ENCODE measurements around the gene STAG1. TPM values are rescaled to one million over a fixed set of nuclear protein-coding genes. Genes with fewer than 3 reads are reported as not detected.

Gene STAG1
- total RNA-seq, 1 donor from 2014 or later = 24.1 TPM

DNA sequence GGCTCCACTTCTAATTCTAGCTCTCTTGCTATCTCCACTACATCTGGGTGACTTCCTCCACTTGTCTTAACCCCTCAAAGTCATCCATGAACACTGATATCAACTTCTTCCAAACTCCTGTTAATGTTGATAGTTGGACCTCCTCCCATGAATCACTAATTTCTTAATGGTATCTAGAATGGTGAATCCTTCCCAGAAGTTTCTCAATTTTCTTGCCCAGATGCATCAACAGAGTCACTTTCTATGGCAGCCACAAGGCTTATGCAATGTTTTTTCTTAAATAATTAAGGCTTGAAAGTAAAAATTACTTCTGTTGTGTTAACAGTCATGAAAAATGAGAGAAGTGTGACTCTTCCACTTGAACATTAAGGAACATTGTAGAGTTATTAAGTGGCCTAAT is 337.7 kb downstream of the STAG1 start:
- Histone ChIP-seq H3K9ac (ENCODE audit: low read length) (no peak overlapping the region), H4K20me1 (ENCODE audit: insufficient read depth, low read length) (no peaks in the 10 kb centered on the region), H3K27me3 (ENCODE audit: insufficient read depth, low read length) (no peaks in the 10 kb centered on the region), H3K4me1 (ENCODE audit: insufficient read depth, low read length) (no peaks in the 10 kb centered on the region), H3K4me2 (ENCODE audit: low read length) (no peak overlapping the region), H3K36me3 (ENCODE audit: insufficient read depth, low read length) (peaks cover 4% of the 10 kb centered on the region), H3K79me2 (ENCODE audit: insufficient read depth, low read length) (no peaks in the 10 kb centered on the region), H3K9me3 (ENCODE audit: insufficient read depth, low read depth, low read length) (no peaks in the 10 kb centered on the region), H3K4me3 (ENCODE audit: insufficient read depth, low read depth, low read length) (no peak overlapping the region), H3K27ac (ENCODE audit: low read depth, low read length) (no peak overlapping the region), H2AFZ (ENCODE audit: low read depth, low read length) (no peak overlapping the region)
- no peak for DNase-seq (ENCODE audit: low read depth)
- Mint-ChIP-seq H3K9me3 (ENCODE audit: unreplicated experiment) (no peaks in the 10 kb centered on the region), H3K4me3 (ENCODE audit: unreplicated experiment) (no peak overlapping the region), H3K27ac (ENCODE audit: unreplicated experiment) (no peak overlapping the region), H3K36me3 (ENCODE audit: low read depth, unreplicated experiment) (peaks cover 3% of the 10 kb centered on the region), H3K27me3 (ENCODE audit: low read depth, unreplicated experiment) (no peaks in the 10 kb centered on the region), H3K4me1 (ENCODE audit: low read depth, unreplicated experiment) (no peaks in the 10 kb centered on the region)
- no peak for FAIRE-seq
- TF ChIP-seq CTCF (IDR thresholded peaks at IDR 0.05; ENCODE audit: insufficient read depth, low read depth, low read length) (no peak), EZH2 (IDR thresholded peaks at IDR 0.05; ENCODE audit: insufficient read depth, low read length) (no peak)

DNA sequence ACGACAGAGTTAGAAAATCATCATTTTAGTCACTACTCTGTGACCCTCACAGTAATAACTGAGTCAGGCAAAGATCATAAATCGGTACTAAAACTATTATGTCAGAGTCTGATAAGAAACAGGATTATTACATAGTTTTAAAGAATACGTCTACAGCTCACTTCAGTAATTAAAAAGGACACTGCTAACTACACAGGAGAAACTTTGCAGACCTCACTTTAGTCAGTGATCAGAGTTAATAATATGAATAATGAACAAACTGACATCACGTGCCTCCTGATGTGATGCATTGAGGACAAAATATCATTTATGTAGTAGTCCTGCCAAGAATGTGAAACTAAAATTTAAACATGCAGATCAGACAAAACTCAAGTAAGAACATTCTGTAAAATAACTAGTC is 339.9 kb downstream of the STAG1 start:
- H3K4me3 ChIP-seq (ENCODE audit: insufficient read depth, low read depth, low read length) = no peak overlapping the region
- no peaks in the 10 kb centered on the region for H3K9me3 ChIP-seq (ENCODE audit: insufficient read depth, low read depth, low read length)
- H3K9ac ChIP-seq (ENCODE audit: low read length) = no peak overlapping the region
- no peaks in the 10 kb centered on the region for H3K4me1 ChIP-seq (ENCODE audit: insufficient read depth, low read length)
- Mint-ChIP-seq H3K9me3 (ENCODE audit: unreplicated experiment) (no peaks in the 10 kb centered on the region), H3K36me3 (ENCODE audit: low read depth, unreplicated experiment) (peaks cover 3% of the 10 kb centered on the region), H3K4me1 (ENCODE audit: low read depth, unreplicated experiment) (no peaks in the 10 kb centered on the region), H3K27ac (ENCODE audit: unreplicated experiment) (no peak overlapping the region), H3K4me3 (ENCODE audit: unreplicated experiment) (no peak overlapping the region), H3K27me3 (ENCODE audit: low read depth, unreplicated experiment) (no peaks in the 10 kb centered on the region)
- H3K27me3 ChIP-seq (ENCODE audit: insufficient read depth, low read length) = no peaks in the 10 kb centered on the region
- no peak overlapping the region for H3K4me2 ChIP-seq (ENCODE audit: low read length)
- no peaks in the 10 kb centered on the region for H4K20me1 ChIP-seq (ENCODE audit: insufficient read depth, low read length)
- DNase-seq (ENCODE audit: low read depth) (no peak), FAIRE-seq (no peak)
- H2AFZ ChIP-seq (ENCODE audit: low read depth, low read length) = no peak overlapping the region
- TF ChIP-seq CTCF (IDR thresholded peaks at IDR 0.05; ENCODE audit: insufficient read depth, low read depth, low read length) = no peak
- TF ChIP-seq EZH2 (IDR thresholded peaks at IDR 0.05; ENCODE audit: insufficient read depth, low read length) = no peak
- no peaks in the 10 kb centered on the region for H3K79me2 ChIP-seq (ENCODE audit: insufficient read depth, low read length)
- no peak overlapping the region for H3K27ac ChIP-seq (ENCODE audit: low read depth, low read length)
- H3K36me3 ChIP-seq (ENCODE audit: insufficient read depth, low read length) = no peaks in the 10 kb centered on the region

- H3K27me3 ChIP-seq (ENCODE audit: insufficient read depth, low read length) = no peaks in the 10 kb centered on the region
- H3K4me2 ChIP-seq (ENCODE audit: low read length) = no peak overlapping the region
- Mint-ChIP-seq H3K4me1 (ENCODE audit: low read depth, unreplicated experiment) (no peaks in the 10 kb centered on the region), H3K36me3 (ENCODE audit: low read depth, unreplicated experiment) (no peaks in the 10 kb centered on the region), H3K27ac (ENCODE audit: unreplicated experiment) (no peak overlapping the region), H3K9me3 (ENCODE audit: unreplicated experiment) (no peaks in the 10 kb centered on the region), H3K27me3 (ENCODE audit: low read depth, unreplicated experiment) (no peaks in the 10 kb centered on the region), H3K4me3 (ENCODE audit: unreplicated experiment) (no peak overlapping the region)
- TF ChIP-seq EZH2 (IDR thresholded peaks at IDR 0.05; ENCODE audit: insufficient read depth, low read length) = no peak
- no peak for TF ChIP-seq CTCF (IDR thresholded peaks at IDR 0.05; ENCODE audit: insufficient read depth, low read depth, low read length)
- no peaks in the 10 kb centered on the region for H3K36me3 ChIP-seq (ENCODE audit: insufficient read depth, low read length)
- no peak overlapping the region for H3K4me3 ChIP-seq (ENCODE audit: insufficient read depth, low read depth, low read length)
- H3K4me1 ChIP-seq (ENCODE audit: insufficient read depth, low read length) = no peaks in the 10 kb centered on the region
- FAIRE-seq (no peak), DNase-seq (ENCODE audit: low read depth) (no peak)
- no peaks in the 10 kb centered on the region for H3K9me3 ChIP-seq (ENCODE audit: insufficient read depth, low read depth, low read length)
- H4K20me1 ChIP-seq (ENCODE audit: insufficient read depth, low read length) = no peaks in the 10 kb centered on the region
- no peak overlapping the region for H3K27ac ChIP-seq (ENCODE audit: low read depth, low read length)
- H3K79me2 ChIP-seq (ENCODE audit: insufficient read depth, low read length) = no peaks in the 10 kb centered on the region
- no peak overlapping the region for H2AFZ ChIP-seq (ENCODE audit: low read depth, low read length)
- H3K9ac ChIP-seq (ENCODE audit: low read length) = no peak overlapping the region
Measured at GRCh38 chr3:136409549-136409948, 342.6 kb downstream of the STAG1 start.

Measured in astrocyte (in vitro differentiated cells and primary cell).